Measurements from ENCODE around the gene ABCC8.
A peak's percentile ranks its signal among the peaks of the same experiment; 100 is the strongest.

ABCC8 gene

DNA sequence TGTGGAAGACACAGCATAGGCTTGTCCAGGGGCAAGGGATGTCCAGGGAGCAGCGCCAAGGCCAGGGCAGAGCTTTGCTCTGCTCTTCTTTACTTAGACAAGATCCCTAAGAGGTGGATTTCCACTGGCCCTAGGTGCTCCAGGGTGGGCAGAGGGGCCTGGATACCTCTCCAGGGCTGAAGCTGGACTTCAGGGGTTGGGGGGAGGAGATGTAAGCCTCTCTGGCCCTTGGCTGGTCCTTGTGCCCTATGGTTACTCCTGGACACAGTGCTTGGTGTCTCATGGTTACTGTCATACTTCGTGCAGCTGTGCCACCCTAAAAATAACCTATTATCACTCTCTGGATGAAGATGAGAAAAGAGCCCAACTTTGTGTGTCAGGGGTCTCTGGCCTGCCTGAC lies 75.3 kb downstream of the ABCC8 start:
- DNase-seq: no peak

- DNase-seq: no peak
These were observed 76.4 kb downstream of the ABCC8 start for GRCh38 chr11:17400048-17400775.

DNA sequence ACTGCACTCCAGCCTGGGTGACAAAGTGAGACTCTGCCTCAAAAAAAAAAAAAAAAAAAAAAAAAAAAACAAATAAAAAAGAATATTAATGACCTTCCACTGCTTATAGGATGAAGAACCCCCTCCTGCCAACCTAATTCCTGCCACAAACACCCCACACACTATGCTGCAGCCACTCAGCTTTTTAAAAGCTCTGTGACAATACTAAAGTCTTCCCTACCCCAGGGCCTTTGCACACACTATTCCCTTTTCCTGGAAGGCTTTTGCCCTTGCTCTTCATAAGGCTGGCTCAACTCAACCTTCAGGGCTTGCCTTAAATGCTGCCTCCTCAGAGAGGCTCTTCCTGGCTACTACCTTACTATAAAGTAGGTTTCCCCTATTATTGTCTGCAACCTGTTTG lies 77.4 kb downstream of the ABCC8 start:
- DNase-seq: no peak

DNA sequence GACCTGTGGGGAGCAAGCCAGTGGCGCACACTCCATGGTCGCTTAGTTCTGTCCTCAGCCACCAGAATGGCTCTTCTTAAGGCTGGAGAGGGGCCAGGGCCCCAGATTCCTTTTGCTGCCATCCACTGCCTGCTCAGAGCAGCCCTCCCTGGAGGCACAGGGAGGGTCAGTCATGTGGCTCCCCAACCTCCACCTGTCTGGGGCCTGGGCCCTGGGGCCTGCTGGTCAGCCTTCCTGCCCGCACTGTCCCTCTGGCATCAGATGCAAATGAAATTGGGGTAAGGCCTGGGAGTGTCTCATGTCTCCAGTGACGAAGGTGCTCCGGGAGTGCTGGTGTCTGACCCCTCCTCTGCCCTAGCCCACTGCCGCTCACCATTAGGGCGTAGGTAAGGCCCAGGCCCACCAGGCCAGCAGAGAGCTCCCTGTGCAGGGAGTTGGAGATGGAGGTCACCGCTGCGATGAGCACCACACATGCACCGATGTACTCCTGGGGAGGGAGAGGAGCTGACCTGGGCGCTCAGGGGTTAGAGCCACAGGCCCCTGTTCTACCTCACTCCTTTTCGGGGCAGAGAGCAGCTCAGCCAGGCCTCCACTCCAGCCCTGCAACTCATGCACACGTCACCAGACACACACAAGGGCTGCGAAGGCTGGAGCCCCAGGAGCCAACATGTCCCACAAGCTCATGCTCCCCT lies 79.2 kb downstream of the ABCC8 start:
- no peak for DNase-seq

GRCh38 chr11:17396598-17397310 lies 79.9 kb downstream of the ABCC8 start:
- DNase-seq: no peak

GRCh38 chr11:17395978-17396377 lies 80.7 kb downstream of the ABCC8 start:
- no peak for DNase-seq

- no peak for DNase-seq
These were observed 81.1 kb downstream of the ABCC8 start for GRCh38 chr11:17395554-17395961.

GRCh38 chr11:17394743-17395390 lies 81.8 kb downstream of the ABCC8 start:
- DNase-seq: no peak

- no peak for DNase-seq
These were observed 83.2 kb downstream of the ABCC8 start for GRCh38 chr11:17393472-17393871.

- DNase-seq: no peak
These were observed 83.8 kb downstream of the ABCC8 start for GRCh38 chr11:17392872-17393271.

GRCh38 chr11:17391493-17392355 lies 84.9 kb downstream of the ABCC8 start:
- DNase-seq: no peak

- DNase-seq: no peak
These were observed 86.5 kb downstream of the ABCC8 start for GRCh38 chr11:17389957-17390649.

DNA sequence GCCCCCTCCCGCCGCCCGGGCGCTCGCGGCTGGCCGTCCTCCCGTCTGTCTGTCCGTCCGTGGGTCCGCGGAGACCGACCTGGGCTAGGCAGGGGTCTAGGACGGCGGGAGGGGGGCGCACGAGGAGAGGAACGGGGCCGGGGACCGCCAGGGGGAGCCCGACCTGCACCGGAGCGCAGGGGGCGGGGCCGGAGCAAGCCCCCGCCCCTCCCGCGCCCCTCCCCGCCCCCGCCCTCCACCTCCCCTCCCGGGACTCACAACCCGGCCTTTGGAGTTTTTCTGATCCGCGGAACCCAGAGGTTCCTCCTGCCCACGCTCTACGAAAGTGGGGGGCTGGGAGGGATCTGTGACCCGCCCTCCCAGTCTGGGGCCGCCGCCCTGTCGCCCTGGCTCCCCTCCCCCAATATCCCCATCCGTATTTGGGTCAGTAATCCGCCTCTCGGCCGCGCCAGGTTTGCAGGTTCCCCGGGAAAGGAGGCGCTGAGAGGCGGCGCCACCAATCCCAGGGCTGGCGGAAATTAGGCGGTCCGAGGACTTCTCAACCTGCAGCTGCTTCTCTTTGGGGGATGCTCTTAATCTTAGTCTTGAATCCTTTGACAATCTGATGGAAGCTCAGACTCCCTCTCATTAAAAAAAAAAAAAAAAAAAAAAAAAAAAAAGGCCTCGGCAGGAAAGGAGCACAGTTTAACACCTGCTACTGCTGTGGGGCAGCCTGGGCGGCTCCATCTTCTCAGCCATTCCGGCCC lies 87.3 kb downstream of the ABCC8 start:
- peak; percentile 79 for DNase-seq

DNA sequence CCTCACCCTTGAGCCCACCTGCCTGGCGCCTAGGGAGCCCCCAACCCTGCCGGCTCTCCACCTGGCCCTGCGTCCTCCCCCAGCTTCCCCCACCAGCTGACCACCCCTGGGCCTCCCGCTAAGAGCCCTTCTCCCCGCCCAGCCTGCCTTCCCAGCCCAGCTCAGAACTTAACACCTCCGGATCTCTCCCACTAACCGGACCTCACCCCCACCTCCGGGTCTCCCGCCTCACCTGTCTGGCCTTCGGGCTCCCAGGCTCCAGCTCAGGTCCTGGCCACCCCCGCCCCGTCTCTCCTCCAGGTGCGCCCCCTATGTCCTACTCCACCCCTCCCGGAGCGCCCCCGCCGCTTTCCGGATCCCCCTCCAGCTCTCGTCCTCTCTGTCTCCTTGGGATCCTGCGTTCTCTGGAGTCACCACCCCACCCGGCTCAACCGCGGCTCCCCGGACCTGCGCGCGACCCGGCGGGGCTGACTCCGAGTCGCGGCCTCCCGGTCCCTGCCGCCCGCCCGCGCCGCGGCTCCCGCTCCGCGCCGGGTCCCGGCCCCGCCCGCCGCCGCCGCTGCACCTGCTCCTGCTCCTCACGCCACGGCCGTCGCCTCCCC lies 87.9 kb downstream of the ABCC8 start, which contains the start of gene KCNJ11:
TSS of gene KCNJ11 (minus strand) at position 51 of the 602 bp plus-strand sequence. CDS start 568 bp downstream, outside the sequence.
- DNase-seq: no peak

DNA sequence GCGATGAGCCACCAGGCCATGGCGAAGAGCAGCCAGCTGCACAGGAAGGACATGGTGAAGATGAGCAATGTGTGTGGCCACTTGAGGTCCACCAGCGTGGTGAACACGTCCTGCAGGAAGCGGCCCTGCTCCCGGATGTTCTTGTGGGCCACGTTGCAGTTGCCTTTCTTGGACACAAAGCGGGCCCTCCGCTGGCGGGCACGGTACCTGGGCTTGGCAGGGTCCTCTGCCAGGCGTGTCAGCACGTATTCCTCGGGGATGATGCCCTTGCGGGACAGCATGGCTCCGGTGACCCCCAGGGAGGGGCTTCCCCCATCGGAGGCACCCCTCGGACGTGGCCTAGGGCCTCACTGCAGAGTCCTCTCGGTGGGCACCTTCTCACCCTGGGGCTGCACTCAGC lies 88.8 kb downstream of the ABCC8 start:
- DNase-seq: no peak

DNA sequence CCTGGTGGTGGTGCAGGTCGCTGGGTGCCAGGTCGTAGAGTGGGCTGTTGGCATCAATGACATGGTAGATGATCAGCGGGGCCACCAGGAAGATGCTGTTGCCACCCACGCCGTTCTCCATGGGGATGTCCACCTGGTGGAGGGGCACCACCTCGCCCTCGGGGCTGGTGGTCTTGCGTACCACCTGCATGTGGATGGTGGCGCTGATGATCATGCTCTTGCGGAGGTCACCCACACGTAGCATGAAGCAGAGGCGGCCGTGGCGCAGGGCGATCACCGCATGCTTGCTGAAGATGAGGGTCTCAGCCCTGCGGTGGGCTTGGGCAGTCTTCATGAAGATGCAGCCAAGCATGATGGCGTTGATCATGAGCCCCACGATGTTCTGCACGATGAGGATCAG lies 89.4 kb downstream of the ABCC8 start:
- DNase-seq: no peak

DNA sequence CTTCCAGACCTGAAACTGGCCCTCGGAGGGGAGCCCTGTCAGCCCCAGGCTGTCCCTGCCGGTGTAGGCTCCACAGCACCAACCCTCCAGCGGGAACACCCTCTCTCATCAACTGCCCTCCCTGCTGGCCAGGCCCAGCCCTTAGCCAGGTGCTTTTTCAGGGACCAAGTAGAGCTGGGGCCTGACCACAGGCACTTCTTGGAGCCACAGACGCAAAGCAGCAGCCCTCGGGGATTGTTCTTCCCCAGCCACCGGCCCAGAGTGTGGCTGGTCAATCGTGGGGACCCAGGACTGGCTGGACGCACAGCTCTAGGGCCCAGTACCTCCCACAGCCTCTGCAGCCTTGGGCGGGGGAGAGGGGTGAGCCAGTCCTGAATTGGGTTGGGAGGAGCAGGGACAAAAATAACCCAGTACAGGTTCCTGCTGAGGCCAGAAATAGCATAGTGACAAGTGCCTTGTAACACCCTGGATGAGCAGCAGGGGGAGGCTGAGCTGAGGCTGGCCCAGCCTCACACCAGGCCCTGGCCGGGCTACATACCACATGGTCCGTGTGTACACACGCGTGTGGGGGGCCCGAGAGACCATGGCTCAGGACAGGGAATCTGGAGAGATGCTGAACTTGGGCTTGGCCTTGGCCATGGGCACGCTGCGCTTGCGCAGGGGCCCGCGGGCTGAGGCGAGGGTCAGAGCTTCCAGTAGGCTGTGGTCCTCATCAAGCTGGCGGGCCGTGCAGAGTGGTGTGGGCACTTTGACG lies 90.1 kb downstream of the ABCC8 start:
- DNase-seq: peak; percentile 34

DNA sequence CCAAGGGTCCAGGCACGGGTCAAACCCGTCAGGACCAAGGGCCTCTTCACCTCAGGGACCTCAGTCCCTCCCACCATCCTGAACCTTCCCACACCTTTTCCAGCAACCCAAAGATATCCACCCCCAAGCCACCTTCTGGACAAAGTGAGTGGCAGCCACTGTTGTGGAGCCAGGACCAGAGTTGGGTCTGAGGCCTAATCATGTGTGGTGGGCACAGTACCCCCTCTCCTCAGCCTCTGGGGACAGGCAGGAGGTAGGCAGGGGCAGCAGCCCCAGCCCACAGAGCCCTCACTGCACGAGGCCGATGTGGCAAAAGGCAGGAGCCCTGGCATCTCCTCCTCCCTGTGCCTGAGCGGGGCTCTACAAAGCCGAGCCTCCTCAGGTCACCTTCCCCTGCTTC lies 90.7 kb downstream of the ABCC8 start:
- DNase-seq: no peak

GRCh38 chr11:17385492-17385891 lies 91.2 kb downstream of the ABCC8 start:
- DNase-seq: no peak

Data from CD4-positive, alpha-beta T cell treated with Interleukin-21 for 1 hour (primary cell).